ENCODE results near the gene TENM4. TPM values are rescaled to one million over a fixed set of nuclear protein-coding genes. Genes with fewer than 3 reads are reported as not detected.
A peak's percentile ranks its signal among the peaks of the same experiment; 100 is the strongest.

Gene TENM4
- total RNA-seq, 1 donor from 2014 or later, result 117 TPM

DNA sequence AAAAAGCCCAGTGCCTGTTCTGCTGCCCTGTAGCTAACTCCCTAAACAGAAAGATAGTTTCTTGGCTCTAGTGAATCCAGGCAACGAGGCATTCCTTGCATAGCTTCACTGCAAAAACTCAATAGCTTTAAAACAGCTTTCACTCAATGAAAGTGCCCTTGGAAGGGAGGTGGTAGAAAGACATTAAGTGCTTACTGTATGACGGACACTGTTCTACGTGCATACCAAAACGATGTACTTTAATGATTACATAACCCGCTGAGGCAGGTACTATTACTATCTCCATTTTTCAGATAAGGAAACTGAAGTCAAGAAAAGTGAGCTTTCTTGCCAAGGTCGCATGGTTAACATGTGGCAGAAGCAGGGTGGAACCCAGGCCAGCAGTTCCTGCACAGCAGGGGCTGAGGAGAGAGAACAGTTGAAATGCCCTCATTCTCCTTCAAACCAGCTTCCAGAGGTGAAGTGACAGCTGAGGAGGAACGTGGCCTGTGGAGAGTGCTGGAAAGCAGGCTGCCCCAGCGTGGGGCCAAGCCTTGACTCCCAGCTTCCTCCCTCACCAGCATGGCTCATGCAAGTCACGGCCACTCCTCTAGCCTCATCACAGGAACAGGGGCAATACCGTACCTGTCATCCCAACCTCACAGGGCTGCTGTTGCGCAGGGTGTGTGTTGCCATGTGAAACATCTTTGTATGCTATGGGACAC is 638.6 kb downstream of the TENM4 start:
- Mint-ChIP-seq H3K4me1 (ENCODE audit: low read depth) (peaks cover 31% of the 10 kb centered on the region), H3K36me3 (ENCODE audit: insufficient read depth) (peaks cover 9% of the 10 kb centered on the region), H3K9me3 (ENCODE audit: low read depth) (no peaks in the 10 kb centered on the region), H3K4me3 (ENCODE audit: low read depth) (no peak overlapping the region), H3K27ac (peak overlapping the region; percentile 29), H3K27me3 (no peaks in the 10 kb centered on the region)
- TF ChIP-seq, protein P1, sequence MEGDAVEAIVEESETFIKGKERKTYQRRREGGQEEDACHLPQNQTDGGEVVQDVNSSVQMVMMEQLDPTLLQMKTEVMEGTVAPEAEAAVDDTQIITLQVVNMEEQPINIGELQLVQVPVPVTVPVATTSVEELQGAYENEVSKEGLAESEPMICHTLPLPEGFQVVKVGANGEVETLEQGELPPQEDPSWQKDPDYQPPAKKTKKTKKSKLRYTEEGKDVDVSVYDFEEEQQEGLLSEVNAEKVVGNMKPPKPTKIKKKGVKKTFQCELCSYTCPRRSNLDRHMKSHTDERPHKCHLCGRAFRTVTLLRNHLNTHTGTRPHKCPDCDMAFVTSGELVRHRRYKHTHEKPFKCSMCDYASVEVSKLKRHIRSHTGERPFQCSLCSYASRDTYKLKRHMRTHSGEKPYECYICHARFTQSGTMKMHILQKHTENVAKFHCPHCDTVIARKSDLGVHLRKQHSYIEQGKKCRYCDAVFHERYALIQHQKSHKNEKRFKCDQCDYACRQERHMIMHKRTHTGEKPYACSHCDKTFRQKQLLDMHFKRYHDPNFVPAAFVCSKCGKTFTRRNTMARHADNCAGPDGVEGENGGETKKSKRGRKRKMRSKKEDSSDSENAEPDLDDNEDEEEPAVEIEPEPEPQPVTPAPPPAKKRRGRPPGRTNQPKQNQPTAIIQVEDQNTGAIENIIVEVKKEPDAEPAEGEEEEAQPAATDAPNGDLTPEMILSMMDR (IDR thresholded peaks at IDR 0.05; ENCODE audit: unreplicated experiment), result no peak
- DNase-seq (ENCODE audit: low spot score, unreplicated experiment), result no peak

- peaks cover 12% of the 10 kb centered on the region for H3K36me3 Mint-ChIP-seq (ENCODE audit: insufficient read depth)
- no peak for DNase-seq (ENCODE audit: low spot score, unreplicated experiment)
- no peaks in the 10 kb centered on the region for H3K27me3 Mint-ChIP-seq
- H3K9me3 Mint-ChIP-seq (ENCODE audit: low read depth), result no peaks in the 10 kb centered on the region
- H3K4me3 Mint-ChIP-seq (ENCODE audit: low read depth), result no peak overlapping the region
- peaks cover 38% of the 10 kb centered on the region for H3K4me1 Mint-ChIP-seq (ENCODE audit: low read depth)
- H3K27ac Mint-ChIP-seq, result peak overlapping the region; percentile 9
- TF ChIP-seq, protein P1 (IDR thresholded peaks at IDR 0.05; ENCODE audit: unreplicated experiment), result no peak
Observed at GRCh38 chr11:78801161-78801884, 639.5 kb downstream of the TENM4 start.

DNA sequence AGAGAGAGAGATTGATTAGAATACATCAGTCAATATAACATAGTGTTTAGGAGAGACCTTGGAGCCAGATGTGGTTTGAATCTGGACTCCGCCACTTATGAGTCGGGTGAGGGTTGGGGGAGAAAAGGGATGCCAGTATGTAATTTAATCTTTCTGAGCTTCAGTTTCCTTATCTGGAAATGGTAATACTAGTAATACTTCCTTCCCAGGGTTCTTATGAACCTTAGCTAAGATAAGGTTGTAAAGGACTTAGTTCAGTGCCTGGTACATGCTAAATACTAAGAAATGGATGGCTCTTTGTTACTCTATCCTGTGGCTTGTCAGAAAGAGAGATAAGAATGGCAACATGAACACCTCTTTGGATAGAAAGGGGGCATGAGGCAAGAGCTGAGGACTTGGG is 640.1 kb downstream of the TENM4 start:
- Mint-ChIP-seq H3K9me3 (ENCODE audit: low read depth) (no peaks in the 10 kb centered on the region), H3K4me3 (ENCODE audit: low read depth) (no peak overlapping the region), H3K4me1 (ENCODE audit: low read depth) (peaks cover 38% of the 10 kb centered on the region), H3K27ac (peak overlapping the region; percentile 19), H3K36me3 (ENCODE audit: insufficient read depth) (peaks cover 9% of the 10 kb centered on the region), H3K27me3 (no peaks in the 10 kb centered on the region)
- TF ChIP-seq, protein P1 (IDR thresholded peaks at IDR 0.05; ENCODE audit: unreplicated experiment), result no peak
- DNase-seq (ENCODE audit: low spot score, unreplicated experiment), result no peak

GRCh38 chr11:78800096-78800690 is 640.6 kb downstream of the TENM4 start:
- TF ChIP-seq, protein P1 (IDR thresholded peaks at IDR 0.05; ENCODE audit: unreplicated experiment), result no peak
- H3K4me1 Mint-ChIP-seq (ENCODE audit: low read depth), result peaks cover 38% of the 10 kb centered on the region
- no peaks in the 10 kb centered on the region for H3K27me3 Mint-ChIP-seq
- no peak overlapping the region for H3K4me3 Mint-ChIP-seq (ENCODE audit: low read depth)
- peaks cover 11% of the 10 kb centered on the region for H3K36me3 Mint-ChIP-seq (ENCODE audit: insufficient read depth)
- peak overlapping the region; percentile 65 for H3K27ac Mint-ChIP-seq
- no peak for DNase-seq (ENCODE audit: low spot score, unreplicated experiment)
- no peaks in the 10 kb centered on the region for H3K9me3 Mint-ChIP-seq (ENCODE audit: low read depth)

DNA sequence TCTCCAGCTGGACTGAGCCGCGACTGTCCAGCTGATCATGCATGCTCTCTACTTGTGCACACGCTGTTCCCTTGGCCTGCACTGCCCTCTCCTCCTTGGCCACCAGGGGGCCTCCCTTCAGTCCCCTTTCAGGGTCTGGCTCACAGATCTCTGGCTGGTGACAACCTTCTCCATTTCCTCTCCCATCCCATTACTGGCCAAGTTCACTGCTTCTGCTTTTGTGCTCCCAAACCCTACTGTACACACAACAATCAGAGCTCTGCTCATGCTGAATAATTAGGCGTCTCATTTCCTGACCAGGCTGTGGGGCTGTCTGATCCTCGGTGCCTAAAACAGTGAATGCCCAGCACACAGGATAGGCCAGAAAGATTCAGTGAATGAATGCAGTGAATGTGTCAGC is 642.2 kb downstream of the TENM4 start:
- no peaks in the 10 kb centered on the region for H3K9me3 Mint-ChIP-seq (ENCODE audit: low read depth)
- H3K27me3 Mint-ChIP-seq, result no peaks in the 10 kb centered on the region
- TF ChIP-seq, protein P1 (IDR thresholded peaks at IDR 0.05; ENCODE audit: unreplicated experiment), result peak; percentile 91
- peaks cover 16% of the 10 kb centered on the region for H3K36me3 Mint-ChIP-seq (ENCODE audit: insufficient read depth)
- H3K27ac Mint-ChIP-seq, result no peak overlapping the region
- peaks cover 38% of the 10 kb centered on the region for H3K4me1 Mint-ChIP-seq (ENCODE audit: low read depth)
- no peak overlapping the region for H3K4me3 Mint-ChIP-seq (ENCODE audit: low read depth)
- peak; percentile 58 for DNase-seq (ENCODE audit: low spot score, unreplicated experiment)

Measured in progenitor cell of endocrine pancreas (in vitro differentiated cells).